HS-27A (cell line): ENCODE results near the gene SOCS3.

Experiments used
- DNase-seq: peaks from one replicate; pipeline ENCODE4 v3.0.0-alpha.2; 2012; ENCODE audit warnings: low read depth, missing footprints

Gene SOCS3

GRCh38 chr17:78367193-78367592, 7.3 kb upstream of the SOCS3 start:
- no peak for DNase-seq

- DNase-seq, result no peak
Measured at GRCh38 chr17:78366109-78366848, 6.4 kb upstream of the SOCS3 start.

GRCh38 chr17:78365561-78366108, 5.8 kb upstream of the SOCS3 start:
- DNase-seq, result no peak

- DNase-seq, result no peak
Measured at GRCh38 chr17:78364436-78365281, 4.8 kb upstream of the SOCS3 start.

- no peak for DNase-seq
Measured at GRCh38 chr17:78362671-78363070, 2.8 kb upstream of the SOCS3 start.

- no peak for DNase-seq
Measured at GRCh38 chr17:78362232-78362631, 2.4 kb upstream of the SOCS3 start.

GRCh38 chr17:78361225-78361701, 1.4 kb upstream of the SOCS3 start:
- no peak for DNase-seq

GRCh38 chr17:78360371-78361224, 721 bp upstream of the SOCS3 start:
- no peak for DNase-seq

- DNase-seq, result no peak
Measured at GRCh38 chr17:78359321-78359996, 418 bp downstream of the SOCS3 start.

- no peak for DNase-seq
Measured at GRCh38 chr17:78358538-78359320, 1.1 kb downstream of the SOCS3 start.

- DNase-seq, result no peak
Measured at GRCh38 chr17:78357672-78358537, 2.0 kb downstream of the SOCS3 start.

GRCh38 chr17:78357177-78357586, 2.7 kb downstream of the SOCS3 start:
- DNase-seq, result no peak

GRCh38 chr17:78356101-78356713, 3.7 kb downstream of the SOCS3 start:
- DNase-seq, result no peak

- DNase-seq, result no peak
Measured at GRCh38 chr17:78355701-78356100, 4.2 kb downstream of the SOCS3 start.

- no peak for DNase-seq
Measured at GRCh38 chr17:78355045-78355641, 4.7 kb downstream of the SOCS3 start.

- no peak for DNase-seq
Measured at GRCh38 chr17:78353834-78354233, 6.0 kb downstream of the SOCS3 start.

- no peak for DNase-seq
Measured at GRCh38 chr17:78351449-78352006, 8.3 kb downstream of the SOCS3 start.

GRCh38 chr17:78349891-78350642, 9.8 kb downstream of the SOCS3 start:
- DNase-seq, result no peak
